ENCODE measurements around the gene CHMP4A.
A peak's percentile ranks its signal among the peaks of the same experiment; 100 is the strongest.

Gene CHMP4A

DNA sequence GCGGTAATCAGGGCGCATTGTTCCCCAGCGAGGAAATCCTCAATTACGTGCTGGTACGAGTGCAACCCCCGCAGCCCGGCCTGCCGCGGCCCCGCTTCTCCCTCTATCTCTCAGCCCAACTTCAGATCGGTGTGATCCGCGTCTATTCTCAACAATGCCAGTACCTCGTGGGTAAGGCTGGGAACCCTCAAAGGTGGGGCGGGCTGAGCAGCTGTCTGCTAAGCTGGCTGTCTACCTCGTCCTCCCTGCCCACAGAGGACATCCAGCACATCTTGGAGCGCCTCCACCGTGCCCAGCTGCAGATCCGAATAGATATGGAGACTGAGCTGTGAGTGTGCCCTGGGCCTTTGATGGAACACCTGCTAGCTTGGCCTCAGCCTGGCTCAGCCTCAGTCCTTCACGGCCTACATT is 40.4 kb downstream of the CHMP4A start:
- 0 out of 2 replicates have a peak, but pooled peaks cover 6% of the 10 kb centered on the region for H3K4me1 ChIP-seq (ENCODE audit: control insufficient read depth, insufficient read depth, low read length)
- no peaks in the 10 kb centered on the region for H3K27me3 ChIP-seq (ENCODE audit: control insufficient read depth, insufficient read depth, low read length)
- H3K9ac ChIP-seq (ENCODE audit: low read depth, low read length), result no peak overlapping the region
- peak overlapping the region; percentile 78 for H3K4me3 ChIP-seq (ENCODE audit: low read depth, low read length)
- no peaks in the 10 kb centered on the region for H3K9me3 ChIP-seq (ENCODE audit: control insufficient read depth, insufficient read depth, low read length)
- H3K27ac ChIP-seq (ENCODE audit: low read depth, low read length), result no peak overlapping the region
- peaks cover 28% of the 10 kb centered on the region for H3K36me3 ChIP-seq (ENCODE audit: control insufficient read depth, insufficient read depth, low read length)

DNA sequence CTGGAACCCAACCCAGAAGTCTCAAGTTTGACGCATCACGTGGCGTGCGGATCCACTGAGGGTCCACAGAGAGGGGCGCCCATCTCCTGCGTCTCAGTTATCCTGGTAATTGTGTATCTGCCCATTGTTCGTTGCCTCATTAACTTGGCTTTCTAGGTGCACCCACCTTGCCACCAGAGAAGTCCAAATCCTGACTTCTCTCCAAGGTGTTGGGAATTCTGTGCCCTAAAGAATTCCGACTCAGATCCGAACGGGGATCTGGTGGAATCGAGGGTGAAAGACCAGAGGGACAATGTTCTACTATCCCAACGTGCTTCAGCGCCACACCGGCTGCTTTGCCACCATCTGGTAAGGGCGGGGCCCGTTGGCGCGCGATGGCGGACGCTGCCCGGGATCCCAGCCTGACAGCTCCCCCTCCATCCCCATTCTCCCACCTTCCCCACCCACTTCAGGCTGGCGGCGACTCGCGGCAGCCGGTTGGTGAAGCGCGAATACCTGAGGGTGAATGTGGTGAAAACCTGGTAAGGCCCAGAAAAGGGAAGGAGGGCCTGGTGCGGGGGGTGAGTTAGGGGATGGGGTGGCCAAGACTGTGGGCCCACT is 40.9 kb downstream of the CHMP4A start:
- Histone ChIP-seq H3K9ac (ENCODE audit: low read depth, low read length) (0 out of 2 replicates have a peak overlapping the region, but pooled peaks have one; percentile 15), H3K4me3 (ENCODE audit: low read depth, low read length) (peak overlapping the region; percentile 78), H3K27me3 (ENCODE audit: control insufficient read depth, insufficient read depth, low read length) (no peaks in the 10 kb centered on the region), H3K9me3 (ENCODE audit: control insufficient read depth, insufficient read depth, low read length) (no peaks in the 10 kb centered on the region), H3K4me1 (ENCODE audit: control insufficient read depth, insufficient read depth, low read length) (0 out of 2 replicates have a peak, but pooled peaks cover 6% of the 10 kb centered on the region), H3K36me3 (ENCODE audit: control insufficient read depth, insufficient read depth, low read length) (peaks cover 22% of the 10 kb centered on the region), H3K27ac (ENCODE audit: low read depth, low read length) (peak overlapping the region; percentile 50)

DNA sequence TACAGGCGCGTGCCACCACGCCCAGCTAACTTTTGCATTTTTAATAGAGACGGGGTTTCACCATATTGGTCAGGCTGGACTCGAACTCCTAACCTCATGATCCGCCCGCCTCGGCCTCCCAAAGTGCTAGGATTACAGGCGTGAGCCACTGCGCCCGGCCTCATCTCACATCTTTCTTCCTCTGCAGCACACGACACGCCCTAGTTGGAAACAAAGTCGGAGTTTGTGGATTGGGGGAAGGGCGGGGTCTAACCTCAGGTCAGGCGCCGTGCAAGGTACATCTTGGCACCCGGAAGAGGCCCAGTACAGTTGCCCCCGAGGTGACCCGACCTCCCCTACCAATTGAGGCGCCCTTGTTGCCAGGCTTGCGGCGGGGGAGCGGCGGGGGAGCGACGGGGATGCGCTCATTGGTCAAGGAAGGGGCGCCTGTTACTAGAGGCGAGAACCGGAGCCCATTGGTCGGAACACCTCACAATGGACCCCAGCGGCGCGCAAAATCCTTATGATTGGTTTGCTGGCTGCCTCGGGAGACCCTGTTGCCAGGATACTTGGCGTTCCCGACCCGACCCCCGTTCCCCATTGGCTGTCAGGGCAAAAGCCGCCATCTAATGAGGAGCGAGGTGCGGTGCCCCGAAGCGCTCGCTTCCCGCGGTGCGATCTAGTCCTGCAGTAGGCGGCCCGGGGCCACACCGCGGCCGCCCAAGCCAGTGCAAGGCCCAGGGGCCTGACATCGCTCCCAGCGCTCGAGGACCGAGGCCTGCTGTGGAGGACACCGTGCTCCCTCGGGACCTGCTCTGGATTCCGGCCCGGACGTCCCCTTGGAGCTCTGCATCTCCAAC is 41.6 kb downstream of the CHMP4A start, which contains the start of gene REC8:
Gene REC8, plus strand, starts transcription at position 659 of the 839 bp plus-strand sequence. CDS start 473 bp downstream, outside the sequence.
- no peaks in the 10 kb centered on the region for H3K27me3 ChIP-seq (ENCODE audit: control insufficient read depth, insufficient read depth, low read length)
- 0 out of 2 replicates have a peak, but pooled peaks cover 6% of the 10 kb centered on the region for H3K4me1 ChIP-seq (ENCODE audit: control insufficient read depth, insufficient read depth, low read length)
- H3K4me3 ChIP-seq (ENCODE audit: low read depth, low read length), result peak within 1 kb of the TSS; percentile 78
- H3K36me3 ChIP-seq (ENCODE audit: control insufficient read depth, insufficient read depth, low read length), result peaks cover 15% of the 10 kb centered on the region
- no peaks in the 10 kb centered on the region for H3K9me3 ChIP-seq (ENCODE audit: control insufficient read depth, insufficient read depth, low read length)
- H3K9ac ChIP-seq (ENCODE audit: low read depth, low read length), result 0 out of 2 replicates have a peak within 1 kb of the TSS, but pooled peaks have one; percentile 15
- H3K27ac ChIP-seq (ENCODE audit: low read depth, low read length), result peak within 1 kb of the TSS; percentile 50

DNA sequence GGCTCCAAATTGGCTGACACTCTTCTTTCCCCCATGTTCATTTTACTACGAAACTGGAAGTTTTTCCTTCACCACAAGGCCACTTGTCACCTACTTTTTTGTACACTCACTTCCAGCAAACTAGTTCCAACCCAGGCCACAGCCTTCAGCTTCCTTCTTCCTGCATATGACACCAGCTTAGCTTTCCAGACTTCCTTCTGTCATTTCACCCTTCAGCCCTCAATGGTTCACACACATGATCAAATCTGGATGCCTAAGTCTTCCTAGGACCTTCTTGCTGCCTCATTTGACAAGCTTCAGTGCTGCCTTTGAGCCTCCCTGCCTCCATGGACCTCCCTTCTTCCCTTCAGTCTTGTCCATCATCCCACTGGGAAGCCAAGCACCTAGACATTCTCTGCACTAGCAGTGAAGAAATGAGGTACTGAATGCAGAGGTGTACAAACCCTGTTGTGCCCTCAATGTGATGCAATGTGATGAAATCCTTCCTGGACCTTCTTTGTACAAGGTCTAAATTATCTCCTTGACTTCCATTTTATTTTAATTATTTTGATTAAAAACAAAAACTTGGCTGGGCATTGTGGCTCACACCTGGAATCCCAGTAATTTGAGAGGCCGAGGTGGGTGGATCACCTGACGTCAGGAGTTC is 45.7 kb downstream of the CHMP4A start:
- Histone ChIP-seq H3K36me3 (ENCODE audit: control insufficient read depth, insufficient read depth, low read length) (peaks cover 26% of the 10 kb centered on the region), H3K27ac (ENCODE audit: low read depth, low read length) (no peak overlapping the region), H3K9ac (ENCODE audit: low read depth, low read length) (no peak overlapping the region), H3K27me3 (ENCODE audit: control insufficient read depth, insufficient read depth, low read length) (no peaks in the 10 kb centered on the region), H3K4me1 (ENCODE audit: control insufficient read depth, insufficient read depth, low read length) (0 out of 2 replicates have a peak, but pooled peaks cover 6% of the 10 kb centered on the region), H3K4me3 (ENCODE audit: low read depth, low read length) (no peak overlapping the region), H3K9me3 (ENCODE audit: control insufficient read depth, insufficient read depth, low read length) (no peaks in the 10 kb centered on the region)

DNA sequence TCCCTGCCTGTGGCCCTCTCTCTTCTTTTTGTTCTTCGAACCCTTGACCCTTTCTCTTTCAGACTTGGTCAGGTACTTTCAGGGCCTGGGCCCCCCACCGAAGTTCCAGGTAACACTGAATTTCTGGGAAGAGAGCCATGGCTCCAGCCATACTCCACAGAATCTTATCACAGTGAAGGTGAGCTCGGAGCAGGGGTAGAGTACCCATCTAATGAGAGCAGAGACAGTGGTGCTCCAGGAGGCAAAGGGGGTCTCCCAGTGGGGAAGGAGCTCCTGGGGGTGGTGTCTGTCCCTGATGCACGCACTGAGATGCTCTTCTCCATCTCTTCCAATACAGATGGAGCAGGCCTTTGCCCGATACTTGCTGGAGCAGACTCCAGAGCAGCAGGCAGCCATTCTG is 47.5 kb downstream of the CHMP4A start:
- no peak overlapping the region for H3K4me3 ChIP-seq (ENCODE audit: low read depth, low read length)

DNA sequence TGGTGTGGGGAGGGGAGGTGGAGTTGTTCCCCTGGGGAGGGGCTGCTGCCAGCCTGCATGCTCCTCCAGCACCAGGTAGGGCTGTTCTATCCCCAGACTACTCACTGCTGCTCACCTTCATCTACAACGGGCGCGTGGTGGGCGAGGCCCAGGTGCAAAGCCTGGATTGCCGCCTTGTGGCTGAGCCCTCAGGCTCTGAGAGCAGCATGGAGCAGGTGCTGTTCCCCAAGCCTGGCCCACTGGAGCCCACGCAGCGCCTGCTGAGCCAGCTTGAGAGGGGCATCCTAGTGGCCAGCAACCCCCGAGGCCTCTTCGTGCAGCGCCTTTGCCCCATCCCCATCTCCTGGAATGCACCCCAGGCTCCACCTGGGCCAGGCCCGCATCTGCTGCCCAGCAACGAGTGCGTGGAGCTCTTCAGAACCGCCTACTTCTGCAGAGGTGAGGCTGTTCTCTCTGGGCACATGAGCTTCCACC is 48.7 kb downstream of the CHMP4A start:
- Histone ChIP-seq H3K27me3 (ENCODE audit: control insufficient read depth, insufficient read depth, low read length) (no peaks in the 10 kb centered on the region), H3K9ac (ENCODE audit: low read depth, low read length) (no peak overlapping the region), H3K36me3 (ENCODE audit: control insufficient read depth, insufficient read depth, low read length) (peaks cover 39% of the 10 kb centered on the region), H3K4me3 (ENCODE audit: low read depth, low read length) (no peak overlapping the region), H3K27ac (ENCODE audit: low read depth, low read length) (no peak overlapping the region), H3K4me1 (ENCODE audit: control insufficient read depth, insufficient read depth, low read length) (peaks cover 11% of the 10 kb centered on the region; the same call in 1 of the 2 replicates), H3K9me3 (ENCODE audit: control insufficient read depth, insufficient read depth, low read length) (no peaks in the 10 kb centered on the region)

More for the DNA sequence above, 47.5 kb downstream of the CHMP4A start:
- no peaks in the 10 kb centered on the region for H3K27me3 ChIP-seq (ENCODE audit: control insufficient read depth, insufficient read depth, low read length)
- no peak overlapping the region for H3K9ac ChIP-seq (ENCODE audit: low read depth, low read length)
- H3K27ac ChIP-seq (ENCODE audit: low read depth, low read length), result no peak overlapping the region
- H3K36me3 ChIP-seq (ENCODE audit: control insufficient read depth, insufficient read depth, low read length), result peaks cover 27% of the 10 kb centered on the region
- H3K9me3 ChIP-seq (ENCODE audit: control insufficient read depth, insufficient read depth, low read length), result no peaks in the 10 kb centered on the region
- peaks cover 9% of the 10 kb centered on the region; the same call in 1 of the 2 replicates for H3K4me1 ChIP-seq (ENCODE audit: control insufficient read depth, insufficient read depth, low read length)

GRCh38 chr14:24162093-24162492 is 51.2 kb downstream of the CHMP4A start:
- Histone ChIP-seq H3K36me3 (ENCODE audit: control insufficient read depth, insufficient read depth, low read length) (peaks cover 56% of the 10 kb centered on the region), H3K27me3 (ENCODE audit: control insufficient read depth, insufficient read depth, low read length) (no peaks in the 10 kb centered on the region), H3K27ac (ENCODE audit: low read depth, low read length) (no peak overlapping the region), H3K9ac (ENCODE audit: low read depth, low read length) (no peak overlapping the region), H3K4me3 (ENCODE audit: low read depth, low read length) (no peak overlapping the region), H3K9me3 (ENCODE audit: control insufficient read depth, insufficient read depth, low read length) (no peaks in the 10 kb centered on the region), H3K4me1 (ENCODE audit: control insufficient read depth, insufficient read depth, low read length) (peaks cover 11% of the 10 kb centered on the region; the same call in 1 of the 2 replicates)

DNA sequence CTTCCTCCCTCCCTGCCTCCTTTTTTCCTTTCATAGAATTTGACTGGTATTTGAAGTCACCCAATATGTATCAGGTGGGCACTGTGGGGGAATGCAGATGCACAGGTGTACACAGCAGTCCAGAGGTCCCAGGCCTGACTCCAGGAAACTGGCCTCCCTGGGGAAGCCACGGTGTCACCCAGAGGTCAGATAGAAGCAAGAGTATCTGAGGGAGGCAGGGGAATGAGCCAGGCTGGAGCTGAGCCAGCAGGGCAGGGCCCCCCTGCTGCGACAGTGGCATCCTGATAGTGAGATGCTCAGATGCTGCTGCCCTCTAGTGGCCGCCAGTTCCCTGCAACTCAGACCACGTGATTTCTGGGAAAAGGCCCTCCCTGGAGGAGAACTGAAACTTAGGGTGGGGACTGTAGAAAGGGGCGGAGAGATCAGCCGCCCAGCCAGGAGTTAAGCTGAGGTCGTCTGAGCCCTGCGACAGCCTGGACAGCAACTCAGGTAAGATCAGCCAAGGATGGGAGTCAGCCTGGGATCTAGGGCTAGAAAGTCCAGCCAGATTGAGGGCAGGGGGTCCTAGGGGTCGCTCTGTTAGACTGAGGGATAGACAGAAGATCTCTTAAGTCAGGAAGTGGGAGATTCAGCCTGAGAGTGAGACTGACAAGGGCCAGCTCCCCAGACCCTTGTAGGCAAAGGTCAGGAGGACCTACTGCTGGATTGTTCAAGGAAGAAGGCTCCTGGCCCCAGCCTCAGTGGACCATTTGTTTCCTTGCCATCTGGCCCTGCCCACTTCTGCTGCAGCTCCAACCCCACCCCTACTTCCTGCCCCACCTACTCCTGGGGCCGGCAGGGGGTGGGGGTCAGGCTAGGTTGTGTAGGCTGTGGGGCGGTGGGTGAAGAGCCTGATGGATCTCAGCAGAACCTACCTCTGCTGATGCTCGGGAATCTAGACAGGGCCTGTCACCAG is 52.2 kb downstream of the CHMP4A start, which contains the start of gene IRF9:
Gene IRF9, plus strand, starts transcription at position 416 of the 955 bp plus-strand sequence. CDS start 880 bp downstream, outside the sequence.
- H3K27ac ChIP-seq (ENCODE audit: low read depth, low read length), result peak within 1 kb of the TSS; percentile 30
- peaks cover 11% of the 10 kb centered on the region; the same call in 1 of the 2 replicates for H3K4me1 ChIP-seq (ENCODE audit: control insufficient read depth, insufficient read depth, low read length)
- peaks cover 63% of the 10 kb centered on the region for H3K36me3 ChIP-seq (ENCODE audit: control insufficient read depth, insufficient read depth, low read length)
- peak within 1 kb of the TSS; percentile 57 for H3K4me3 ChIP-seq (ENCODE audit: low read depth, low read length)
- no peak within 1 kb of the TSS for H3K9ac ChIP-seq (ENCODE audit: low read depth, low read length)
- H3K9me3 ChIP-seq (ENCODE audit: control insufficient read depth, insufficient read depth, low read length), result no peaks in the 10 kb centered on the region
- H3K27me3 ChIP-seq (ENCODE audit: control insufficient read depth, insufficient read depth, low read length), result no peaks in the 10 kb centered on the region

GRCh38 chr14:24160499-24160849 is 52.8 kb downstream of the CHMP4A start:
- Histone ChIP-seq H3K27ac (ENCODE audit: low read depth, low read length) (no peak overlapping the region), H3K4me1 (ENCODE audit: control insufficient read depth, insufficient read depth, low read length) (peaks cover 11% of the 10 kb centered on the region; the same call in 1 of the 2 replicates), H3K9ac (ENCODE audit: low read depth, low read length) (no peak overlapping the region), H3K9me3 (ENCODE audit: control insufficient read depth, insufficient read depth, low read length) (no peaks in the 10 kb centered on the region), H3K4me3 (ENCODE audit: low read depth, low read length) (no peak overlapping the region), H3K36me3 (ENCODE audit: control insufficient read depth, insufficient read depth, low read length) (peaks cover 63% of the 10 kb centered on the region), H3K27me3 (ENCODE audit: control insufficient read depth, insufficient read depth, low read length) (no peaks in the 10 kb centered on the region)
